Measurements from ENCODE around the gene ST6GAL1.

The ST6GAL1 gene

DNA sequence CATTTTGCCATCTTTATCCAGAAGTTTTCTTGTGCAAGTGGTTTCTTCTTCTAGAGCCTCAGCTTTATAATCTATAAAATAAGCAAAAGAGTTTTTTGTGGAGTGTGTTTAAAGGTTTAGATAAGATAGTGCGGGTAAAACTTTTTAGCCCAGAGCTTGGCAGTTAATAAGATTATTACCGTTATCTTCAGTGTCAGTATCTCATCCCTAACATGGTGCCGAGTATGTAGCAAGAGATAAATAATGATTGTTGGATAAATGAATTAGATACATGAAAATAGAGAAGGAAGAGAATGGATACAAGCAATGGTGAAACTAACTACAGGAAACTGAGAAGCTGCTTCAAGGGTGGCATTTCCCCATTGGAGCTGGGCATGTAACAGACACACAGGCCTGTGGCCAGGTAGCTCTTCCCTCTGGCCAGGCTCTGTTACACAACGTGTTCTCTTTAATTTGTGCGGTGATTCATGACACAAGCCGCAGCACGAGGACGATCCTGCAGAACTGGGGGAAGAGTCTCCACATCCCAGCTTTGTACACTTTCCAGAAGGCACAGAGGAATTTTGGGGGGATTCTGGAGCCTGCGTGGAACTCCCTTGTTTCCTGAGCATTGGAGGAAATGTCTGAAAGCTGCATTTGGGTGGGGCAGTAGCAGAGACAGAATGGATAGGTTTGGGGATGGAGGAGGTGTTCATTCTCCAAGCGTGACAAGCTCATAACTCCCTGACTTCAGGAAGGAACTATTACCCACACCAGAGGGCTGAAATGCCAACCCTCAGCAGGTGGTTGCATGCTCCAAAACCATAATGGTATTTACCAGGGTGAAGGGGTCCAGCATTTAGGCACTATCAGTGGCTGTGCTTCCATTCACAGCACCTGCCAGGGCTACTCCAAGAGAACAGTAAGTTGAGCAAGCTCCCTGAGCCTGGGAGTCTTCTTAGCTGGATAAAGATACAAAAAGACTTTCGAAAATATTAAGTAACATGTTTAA is 14.2 kb upstream of the ST6GAL1 start:
- DNase-seq (ENCODE audit: extremely low read depth in 1 of 2, low read depth in 1 of 2) = no peak

DNA sequence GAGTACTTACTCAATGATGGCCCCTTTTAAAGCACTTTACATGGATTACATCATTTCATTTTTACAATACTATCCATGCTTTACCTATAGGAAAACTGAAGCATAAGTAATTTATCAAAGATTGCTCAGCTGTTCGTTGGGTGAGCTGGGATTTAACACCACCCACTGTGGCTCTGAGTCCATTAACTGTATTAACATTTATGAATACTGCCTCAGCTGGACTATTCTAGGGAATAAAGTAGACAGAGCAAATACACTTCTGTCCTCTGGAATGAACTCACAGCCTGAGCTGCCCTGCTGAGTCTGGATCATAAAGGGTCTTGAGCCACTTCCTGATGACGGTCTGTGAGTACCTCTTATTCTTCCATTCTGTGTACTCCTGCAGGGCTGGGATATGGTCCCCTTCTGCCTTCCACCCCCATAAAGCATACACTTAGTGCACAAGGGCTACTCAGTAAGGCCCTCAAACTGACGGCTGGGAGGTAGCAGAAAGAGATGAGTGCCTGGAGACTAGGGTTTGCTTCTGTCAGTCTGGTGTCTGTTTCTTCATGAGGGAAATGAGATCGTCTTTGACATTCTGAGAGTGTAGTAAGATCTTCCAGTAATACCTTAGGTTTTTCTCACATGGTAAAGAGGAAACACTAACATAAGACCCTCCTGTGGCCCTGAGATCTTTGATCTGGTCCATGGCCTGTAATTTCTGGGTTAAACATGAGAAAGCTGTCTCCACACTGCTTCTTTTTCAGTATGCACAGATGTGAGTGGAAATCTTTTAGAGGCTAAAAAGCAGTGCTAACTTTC is 12.6 kb upstream of the ST6GAL1 start:
- no peak for DNase-seq (ENCODE audit: extremely low read depth in 1 of 2, low read depth in 1 of 2)

DNA sequence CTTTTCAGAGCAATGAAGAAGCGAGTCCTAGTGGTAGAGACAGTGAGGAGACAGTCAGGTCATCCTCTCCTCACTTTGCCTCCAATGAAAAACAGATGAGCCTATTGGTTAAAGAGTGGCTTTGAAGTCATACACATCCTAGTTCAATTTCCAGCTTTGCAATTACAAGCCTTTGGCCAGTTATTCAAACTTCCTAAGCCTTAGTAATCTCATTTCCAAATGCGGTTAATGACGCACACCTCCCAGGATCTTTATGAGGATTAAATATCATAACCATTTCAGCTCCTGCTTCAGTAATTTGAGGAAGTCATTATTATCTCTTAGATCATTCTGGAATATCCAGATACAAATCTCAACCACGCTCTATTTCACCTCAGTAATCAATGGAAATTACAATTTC is 10.0 kb upstream of the ST6GAL1 start:
- DNase-seq (ENCODE audit: extremely low read depth in 1 of 2, low read depth in 1 of 2) = no peak

DNA sequence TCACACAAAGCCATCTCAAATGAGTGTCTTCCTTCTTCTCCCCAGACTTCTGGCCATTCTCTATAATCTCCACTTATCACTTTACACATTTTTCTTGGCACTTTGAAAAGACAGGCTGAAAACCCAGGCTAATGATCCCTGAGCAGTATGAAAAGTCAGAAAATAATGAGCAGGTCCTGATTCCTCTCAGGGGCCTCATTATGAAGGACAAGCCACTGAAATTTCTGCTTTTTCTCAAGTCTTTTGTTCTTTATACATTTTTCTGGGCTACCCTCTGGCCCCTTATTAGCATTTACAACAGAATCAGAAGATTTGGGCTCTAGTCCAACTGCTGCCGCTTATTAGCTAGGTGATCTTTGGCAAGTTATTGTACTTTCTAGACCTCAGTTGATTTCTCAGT is 9.5 kb upstream of the ST6GAL1 start:
- no peak for DNase-seq (ENCODE audit: extremely low read depth in 1 of 2, low read depth in 1 of 2)

DNA sequence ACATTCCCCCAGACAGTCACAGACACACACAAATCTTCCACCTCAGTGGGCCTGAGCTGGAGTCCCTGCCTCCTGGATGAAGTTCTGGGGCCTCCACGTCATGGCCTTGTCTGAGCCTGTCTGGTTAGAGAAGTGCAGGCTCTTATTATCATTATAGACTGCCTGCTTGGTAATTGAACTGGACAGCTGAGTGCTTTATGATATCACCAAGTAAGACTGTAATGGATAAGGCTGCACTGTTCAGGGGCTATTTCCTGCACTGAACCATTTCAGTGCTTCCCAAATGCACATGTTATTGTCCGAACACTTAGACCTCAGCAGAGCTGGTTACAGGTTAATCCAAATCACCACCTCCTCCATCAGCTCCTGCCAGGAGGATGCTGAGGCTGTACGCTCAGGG is 8.7 kb upstream of the ST6GAL1 start:
- DNase-seq (ENCODE audit: extremely low read depth in 1 of 2, low read depth in 1 of 2) = no peak

DNA sequence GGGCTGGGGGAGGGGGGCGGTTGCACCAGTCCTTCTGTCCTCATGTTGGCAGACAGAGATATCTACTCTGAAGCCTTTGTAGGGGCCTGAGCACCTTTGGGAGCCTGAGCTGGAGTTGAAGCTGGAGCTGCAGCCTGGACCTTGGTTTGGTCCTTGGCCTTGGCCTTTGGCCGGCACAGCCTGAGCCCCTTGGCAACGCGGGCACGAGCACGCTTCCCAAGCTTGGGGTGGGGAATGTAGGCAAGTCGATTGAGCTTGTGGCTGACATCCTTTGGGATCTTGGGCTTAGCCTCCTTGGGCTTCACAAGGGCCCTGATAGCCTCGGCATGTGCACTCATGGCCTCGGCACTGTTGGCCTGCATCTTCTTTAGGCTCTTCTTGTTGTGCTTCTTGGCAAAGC is 8.1 kb upstream of the ST6GAL1 start:
- no peak for DNase-seq (ENCODE audit: extremely low read depth in 1 of 2, low read depth in 1 of 2)

DNA sequence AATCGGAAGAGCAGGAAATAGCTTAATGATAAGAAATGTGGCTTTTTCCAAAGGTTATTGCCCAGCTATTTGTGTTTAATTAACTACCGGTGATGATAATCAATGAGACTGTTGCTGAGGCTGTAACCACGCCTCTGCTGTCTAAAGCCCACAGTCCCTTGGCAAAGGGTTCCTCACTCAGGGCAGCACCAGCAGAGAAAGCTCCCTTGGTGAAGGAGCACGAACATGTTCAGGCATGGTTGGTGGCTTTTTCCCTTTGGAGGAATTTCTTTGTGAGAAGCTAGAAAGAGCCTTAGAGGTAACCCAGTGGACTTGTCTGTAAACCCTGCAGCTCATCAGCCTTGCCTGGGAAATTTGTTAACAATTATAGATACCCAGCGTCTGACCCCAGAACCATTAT is 7.5 kb upstream of the ST6GAL1 start:
- no peak for DNase-seq (ENCODE audit: extremely low read depth in 1 of 2, low read depth in 1 of 2)

DNA sequence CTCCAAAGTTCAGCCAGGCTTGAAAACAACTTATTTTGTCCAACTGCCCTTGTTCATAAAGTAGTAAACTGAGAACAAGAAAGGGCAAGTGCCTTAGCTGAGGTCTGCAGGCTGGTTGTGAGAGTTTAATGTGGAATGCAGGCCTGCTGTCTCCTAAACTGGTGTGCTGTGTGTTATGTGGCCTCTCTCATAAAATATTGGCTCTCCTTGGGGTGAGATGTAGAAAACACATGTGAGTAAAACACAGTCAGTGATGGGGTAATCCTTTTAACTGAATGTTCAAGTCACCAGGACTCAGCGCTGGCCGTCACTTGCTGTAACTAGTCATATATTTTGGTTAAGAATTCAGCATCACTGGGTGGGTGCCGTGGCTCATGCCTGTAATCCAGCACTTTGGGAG is 7.1 kb upstream of the ST6GAL1 start:
- no peak for DNase-seq (ENCODE audit: extremely low read depth in 1 of 2, low read depth in 1 of 2)

DNA sequence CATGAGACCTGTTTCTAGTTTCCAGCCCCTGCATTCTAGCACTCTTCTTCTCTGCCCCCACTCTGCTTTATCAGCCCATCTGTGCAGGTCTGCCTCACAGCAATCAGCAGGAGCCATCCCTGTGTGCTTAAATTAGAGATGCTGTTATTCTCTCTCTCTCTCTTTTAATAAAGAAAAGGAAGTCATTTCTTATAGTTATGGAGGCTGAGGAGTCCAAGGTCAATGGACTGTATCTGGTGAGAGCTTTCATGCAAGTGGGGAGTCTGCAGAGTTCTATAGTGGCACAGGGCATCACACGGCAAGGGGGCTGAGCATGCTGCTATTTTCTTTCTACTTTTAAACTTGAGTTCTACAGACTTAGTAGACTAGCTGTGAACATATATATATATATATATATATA is 4.5 kb upstream of the ST6GAL1 start:
- no peak for DNase-seq (ENCODE audit: extremely low read depth in 1 of 2, low read depth in 1 of 2)

DNA sequence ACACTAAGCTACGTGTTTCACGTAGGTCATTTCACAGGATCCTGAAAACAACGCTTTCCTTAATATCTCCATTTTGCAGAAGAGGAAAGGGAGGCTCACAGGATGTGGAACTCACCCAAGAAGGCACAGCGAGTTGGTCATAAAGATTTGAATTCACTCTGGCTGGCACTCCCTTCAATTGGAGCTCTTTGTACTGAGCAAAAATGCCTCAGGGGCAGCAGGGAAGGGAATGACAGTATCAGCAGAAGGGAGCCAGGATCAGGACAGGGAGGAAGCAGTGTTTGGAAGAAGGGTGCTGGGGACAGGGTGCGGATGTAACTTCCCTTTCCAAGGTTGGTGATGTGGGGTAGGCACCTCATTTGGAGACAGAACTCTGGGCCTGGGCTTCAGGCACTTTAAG is 1.1 kb upstream of the ST6GAL1 start:
- no peak for DNase-seq (ENCODE audit: extremely low read depth in 1 of 2, low read depth in 1 of 2)

DNA sequence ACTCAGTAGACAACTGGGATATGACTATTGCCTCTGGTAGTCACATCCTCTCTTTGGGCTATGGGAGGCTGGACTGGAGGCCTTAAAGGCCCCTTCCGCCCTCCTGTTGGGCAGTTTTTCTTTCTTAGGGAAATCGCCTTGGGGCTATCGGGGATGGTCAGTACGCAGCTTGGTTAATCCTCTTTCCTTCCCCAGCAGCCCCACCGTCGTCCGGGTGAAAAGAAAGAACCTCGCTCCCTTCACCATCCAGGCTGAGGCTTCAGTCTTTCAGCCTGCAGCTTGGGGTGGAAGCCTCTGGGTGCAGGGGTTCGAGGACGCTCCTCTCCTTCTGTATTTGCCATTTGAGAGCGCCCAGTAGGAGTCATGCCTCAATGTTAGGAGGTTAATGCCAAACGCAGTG is 641 bp upstream of the ST6GAL1 start:
- no peak for DNase-seq (ENCODE audit: extremely low read depth in 1 of 2, low read depth in 1 of 2)

DNA sequence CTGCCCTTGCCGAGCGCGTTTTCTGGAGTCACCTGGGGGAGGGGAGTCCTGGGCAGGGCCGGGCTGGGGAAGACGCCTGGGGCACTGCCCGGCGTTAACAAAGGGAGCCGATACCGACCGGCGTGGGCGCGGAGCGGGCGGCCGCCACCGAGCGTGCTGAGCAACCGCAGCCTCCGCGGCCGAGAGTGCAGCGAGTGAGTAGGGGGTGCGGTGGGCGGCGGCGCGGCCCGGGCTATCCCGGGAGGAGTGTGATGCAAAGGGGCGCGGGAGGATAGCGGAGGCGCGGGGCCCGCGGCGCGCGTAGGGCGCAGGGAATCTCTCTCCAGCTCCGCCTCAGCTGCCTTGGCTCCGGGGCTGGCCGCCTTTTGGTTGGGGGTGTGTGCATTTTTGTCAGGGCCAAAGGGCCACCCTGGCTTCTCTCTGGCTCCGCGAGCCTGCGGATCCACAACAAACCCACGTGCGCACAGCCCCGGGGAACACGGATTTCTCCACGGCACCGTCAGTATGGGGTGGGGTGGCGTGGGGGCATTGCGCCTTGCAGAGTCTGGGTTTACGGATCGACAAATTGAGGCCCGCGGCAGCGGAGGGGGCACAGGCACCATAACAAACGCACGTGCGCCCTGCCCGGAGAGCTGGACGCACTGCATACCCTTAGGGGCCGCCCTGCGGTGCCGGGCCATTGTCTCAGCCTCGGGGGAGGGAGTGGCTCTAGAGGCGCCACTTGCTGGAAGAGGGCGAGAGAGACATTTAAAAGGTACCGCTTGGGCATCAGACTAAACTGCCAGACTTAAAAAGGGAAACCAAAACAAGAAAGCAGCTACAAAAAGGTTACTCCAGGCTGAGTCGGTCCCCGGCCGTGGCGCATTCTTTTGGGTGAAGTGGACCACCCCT is 560 bp downstream of the ST6GAL1 start:
- peak in 1 of 2 donors; percentile 45 for DNase-seq (ENCODE audit: extremely low read depth in 1 of 2, low read depth in 1 of 2)

DNA sequence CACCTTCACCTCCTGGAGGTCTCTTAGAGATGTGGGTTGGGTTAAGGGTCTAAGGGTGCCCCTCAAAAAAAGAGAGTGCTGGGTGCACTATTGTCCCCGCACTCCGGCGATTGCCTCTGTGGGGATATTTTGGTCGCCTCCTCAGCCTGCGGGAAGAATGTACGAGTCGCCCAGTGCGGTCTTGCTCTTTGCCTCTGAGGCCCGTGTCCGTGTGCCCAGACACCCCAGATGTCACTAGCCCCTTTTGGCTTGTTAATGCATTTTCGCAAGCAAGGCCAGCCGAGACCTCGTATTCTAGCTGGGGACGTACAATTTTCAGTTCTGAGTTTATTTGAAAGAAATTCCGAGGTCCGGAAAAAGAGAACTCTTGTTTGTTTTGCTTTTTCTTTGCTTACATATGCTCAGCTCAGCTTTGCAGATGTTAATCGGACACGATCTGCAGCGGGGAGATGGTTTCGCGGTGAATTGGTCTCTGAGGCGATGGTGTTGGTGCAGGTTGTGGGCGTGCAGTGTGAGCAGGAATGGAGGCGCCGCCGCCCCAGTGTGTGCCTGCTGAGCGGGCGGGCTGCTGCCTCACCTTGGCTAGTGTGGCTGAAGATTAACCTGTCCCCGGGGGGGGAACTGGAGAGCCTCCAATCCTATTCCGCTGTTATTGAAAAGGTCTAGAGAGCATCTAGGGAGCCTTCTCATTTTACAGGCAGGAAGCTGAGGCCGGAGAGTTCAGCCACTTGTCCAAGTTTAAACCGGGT is 1.4 kb downstream of the ST6GAL1 start:
- peak; percentile 31 to 41 for DNase-seq (ENCODE audit: extremely low read depth in 1 of 2, low read depth in 1 of 2)

DNA sequence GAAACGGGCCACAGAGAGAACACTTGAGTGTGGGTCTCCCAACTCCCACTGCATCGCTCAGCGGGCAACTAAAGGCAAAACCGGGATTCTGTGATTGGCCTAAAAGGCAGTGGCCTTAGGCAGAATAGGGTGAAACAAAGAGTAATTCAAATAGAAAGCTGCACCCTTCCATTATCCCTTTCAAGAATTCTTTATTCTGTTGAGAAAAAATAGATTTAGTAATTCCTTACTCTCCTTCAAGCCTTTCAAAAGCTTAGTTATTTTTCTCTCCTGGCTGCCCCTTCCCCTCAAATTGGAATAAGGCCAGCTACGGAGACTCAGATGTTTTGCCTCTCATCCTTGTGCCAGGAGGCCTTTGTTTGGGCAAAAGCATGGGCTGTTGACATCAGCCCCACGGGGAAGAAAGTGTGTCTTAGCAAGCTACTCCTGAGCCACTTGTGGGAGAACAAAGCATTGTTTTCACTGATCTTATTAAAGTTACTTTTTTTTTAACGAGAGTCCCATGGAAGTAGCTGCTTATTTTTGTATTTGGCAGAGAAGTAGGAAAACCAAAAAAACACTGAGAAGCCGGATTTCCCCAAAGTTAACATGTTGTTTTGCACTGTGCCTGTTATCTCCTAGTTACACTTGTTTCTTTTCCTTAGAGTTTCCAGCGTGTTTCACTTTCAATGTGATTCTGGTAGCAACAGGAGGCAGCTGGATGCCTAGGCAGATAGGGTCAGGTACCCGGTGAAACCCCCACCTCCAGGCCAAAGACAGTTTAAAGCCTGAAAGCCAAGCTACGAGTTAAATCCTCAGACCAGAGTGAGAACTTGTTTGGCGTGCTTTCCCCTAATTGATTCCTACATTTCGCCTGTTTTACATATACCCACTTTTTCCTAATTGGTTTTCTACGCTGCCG is 2.2 kb downstream of the ST6GAL1 start:
- DNase-seq (ENCODE audit: extremely low read depth in 1 of 2, low read depth in 1 of 2) = no peak

DNA sequence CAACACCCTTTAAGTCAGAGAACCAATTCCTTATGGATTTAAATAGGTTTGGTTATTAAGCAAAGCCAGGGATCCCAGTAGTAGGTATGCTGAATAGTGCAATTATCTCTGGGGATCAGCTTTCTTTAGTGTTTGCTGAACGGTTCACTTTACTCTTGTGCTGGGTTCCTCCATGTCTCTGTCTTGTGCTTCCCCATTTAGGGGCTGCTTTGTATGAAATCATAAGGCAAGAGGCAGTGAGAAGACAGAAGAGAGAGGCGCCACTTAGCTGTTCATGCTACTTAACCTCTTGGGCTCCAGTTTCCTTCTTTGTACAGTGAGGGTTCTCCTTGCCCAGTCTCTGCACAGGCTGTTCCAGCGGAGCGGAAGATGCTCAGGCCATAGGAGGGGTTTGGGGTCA is 3.5 kb downstream of the ST6GAL1 start:
- no peak for DNase-seq (ENCODE audit: extremely low read depth in 1 of 2, low read depth in 1 of 2)

DNA sequence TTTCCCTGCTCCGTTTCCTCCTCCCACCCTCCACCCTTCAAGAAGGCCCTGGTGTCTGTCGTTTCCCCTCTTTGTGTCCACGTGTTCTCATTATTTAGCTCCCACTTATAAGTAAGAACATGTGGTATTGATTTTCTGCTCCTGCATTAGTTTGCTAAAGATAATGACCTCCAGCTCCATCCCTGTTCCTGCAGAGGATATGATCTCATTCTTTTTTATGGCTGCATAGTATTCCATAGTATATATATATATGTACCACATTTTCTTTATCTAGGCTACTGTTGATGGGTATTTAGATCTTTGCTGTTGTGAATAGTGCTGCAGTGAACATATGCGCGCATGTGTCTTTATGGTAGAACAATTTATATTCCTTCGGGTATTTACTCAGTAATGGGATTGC is 4.8 kb downstream of the ST6GAL1 start:
- DNase-seq (ENCODE audit: extremely low read depth in 1 of 2, low read depth in 1 of 2) = no peak

DNA sequence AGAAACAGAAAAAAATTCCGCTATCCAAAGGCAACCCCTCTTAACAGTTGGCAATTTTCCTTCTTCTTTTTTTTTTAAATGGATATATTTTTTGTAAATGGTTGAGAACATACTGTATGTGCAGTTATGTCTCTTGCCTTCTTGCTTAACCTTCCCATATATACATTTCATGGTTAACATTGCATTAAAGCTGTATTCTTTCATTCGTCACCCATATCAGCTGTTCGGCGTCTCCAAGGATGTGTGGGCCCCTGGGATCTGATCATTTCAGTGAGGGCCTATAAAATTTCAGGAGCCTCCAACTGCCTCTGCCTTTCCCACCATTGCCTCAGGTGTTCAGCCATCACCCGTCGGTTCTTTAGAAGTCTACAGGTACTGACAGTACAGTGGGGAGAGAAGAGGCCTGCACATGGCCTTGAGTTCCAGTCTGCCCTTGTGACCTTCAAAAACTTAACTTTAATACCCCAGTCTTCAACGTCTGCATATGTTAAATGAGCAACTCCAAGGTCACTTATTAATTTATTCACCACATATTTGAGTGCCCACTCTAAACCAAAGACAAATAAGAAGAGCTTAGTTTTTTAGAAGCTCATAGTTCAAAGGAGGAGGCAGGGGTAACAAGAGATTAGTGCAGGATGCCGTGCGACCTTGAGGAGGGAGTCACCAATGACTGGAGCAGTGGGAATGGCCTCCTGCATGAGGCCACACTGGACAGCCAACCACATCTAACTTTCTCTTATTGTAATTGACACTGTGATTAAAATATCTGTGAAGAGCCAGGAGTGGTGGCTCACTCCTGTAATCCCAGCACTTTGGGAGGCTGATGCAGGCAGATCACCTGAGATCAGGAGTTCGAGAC is 6.9 kb downstream of the ST6GAL1 start:
- no peak for DNase-seq (ENCODE audit: extremely low read depth in 1 of 2, low read depth in 1 of 2)

DNA sequence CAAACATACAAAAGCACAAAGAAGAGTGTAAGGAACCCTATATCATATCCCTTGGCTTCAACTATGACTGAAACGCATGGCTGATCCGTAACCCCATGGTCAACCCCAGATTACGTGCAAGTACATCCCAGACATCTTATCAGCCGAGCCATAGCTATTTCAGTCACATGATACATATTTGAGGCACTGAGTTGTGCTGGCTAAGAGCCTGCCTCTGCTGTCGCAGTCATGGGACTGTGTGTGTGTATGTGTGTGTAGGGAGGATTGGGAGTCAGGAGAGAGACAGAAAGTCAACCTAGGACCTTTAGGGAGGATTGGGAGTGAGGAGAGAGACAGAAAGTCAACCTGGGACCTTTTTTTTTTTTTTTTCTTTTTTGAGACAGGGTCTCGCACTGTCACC is 8.4 kb downstream of the ST6GAL1 start:
- DNase-seq (ENCODE audit: extremely low read depth in 1 of 2, low read depth in 1 of 2) = no peak

Data from activated CD8-positive, alpha-beta memory T cell treated with anti-CD3 and anti-CD28 coated beads for 1 hour (primary cell).